Astrocyte of the cerebellum (primary cell): ENCODE measurements around the gene MAP4K5.
A peak's percentile ranks its signal among the peaks of the same experiment; 100 is the strongest.

Experiments used
- DNase-seq: peaks from one replicate; pipeline ENCODE4 v3.0.0-alpha.2; 2011; ENCODE audit warnings: low read depth
- H3K4me3 ChIP-seq: 2 replicates; pipeline ENCODE4 v1.5.1; 2011; ENCODE audit warnings: mild to moderate bottlenecking, low read depth, low read length, moderate library complexity
- in situ Hi-C: cut with HindIII; loops from 2 replicates; pipeline ENCODE4 v1.10.0; 2017; ENCODE audit warnings: low sequenced_read_pairs
- TF ChIP-seq, protein P1 (sequence below): IDR thresholded peaks from 2 replicates; pipeline ENCODE4 v1.5.1; 2012; ENCODE audit warnings: low read length, low read depth, moderate library complexity, mild to moderate bottlenecking; ENCODE audit errors: missing control alignments

Gene MAP4K5

DNA sequence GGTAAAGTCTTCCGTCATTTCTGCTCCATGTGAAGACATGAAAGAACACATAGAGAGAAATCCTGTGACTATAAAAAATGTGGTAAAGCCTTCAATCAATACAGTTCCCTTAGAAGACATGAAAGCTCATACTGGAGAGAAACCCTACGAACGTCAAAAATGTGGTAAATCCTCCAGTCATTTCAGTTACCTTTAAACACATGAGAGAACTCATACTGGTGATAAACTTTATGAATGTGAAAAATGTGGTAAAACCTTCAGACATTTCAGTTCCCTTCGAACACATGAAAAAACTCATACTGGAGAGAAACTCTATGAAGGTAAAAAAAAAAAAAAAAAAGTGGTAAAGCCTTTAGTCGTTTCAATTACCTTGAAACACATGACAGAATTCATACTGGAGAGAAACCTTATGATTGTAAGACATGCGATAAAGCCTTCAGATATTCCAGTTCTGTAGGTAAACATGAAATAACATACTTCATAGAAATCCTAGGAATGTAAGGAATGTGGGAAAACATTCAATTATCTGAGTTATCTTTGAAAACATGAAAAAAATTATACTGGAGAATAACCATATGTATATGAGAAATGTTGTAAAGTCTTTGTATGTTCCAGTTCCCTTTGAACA, 60.4 kb downstream of the MAP4K5 start:
- H3K4me3 ChIP-seq = no peak overlapping the region
- TF ChIP-seq, protein P1, sequence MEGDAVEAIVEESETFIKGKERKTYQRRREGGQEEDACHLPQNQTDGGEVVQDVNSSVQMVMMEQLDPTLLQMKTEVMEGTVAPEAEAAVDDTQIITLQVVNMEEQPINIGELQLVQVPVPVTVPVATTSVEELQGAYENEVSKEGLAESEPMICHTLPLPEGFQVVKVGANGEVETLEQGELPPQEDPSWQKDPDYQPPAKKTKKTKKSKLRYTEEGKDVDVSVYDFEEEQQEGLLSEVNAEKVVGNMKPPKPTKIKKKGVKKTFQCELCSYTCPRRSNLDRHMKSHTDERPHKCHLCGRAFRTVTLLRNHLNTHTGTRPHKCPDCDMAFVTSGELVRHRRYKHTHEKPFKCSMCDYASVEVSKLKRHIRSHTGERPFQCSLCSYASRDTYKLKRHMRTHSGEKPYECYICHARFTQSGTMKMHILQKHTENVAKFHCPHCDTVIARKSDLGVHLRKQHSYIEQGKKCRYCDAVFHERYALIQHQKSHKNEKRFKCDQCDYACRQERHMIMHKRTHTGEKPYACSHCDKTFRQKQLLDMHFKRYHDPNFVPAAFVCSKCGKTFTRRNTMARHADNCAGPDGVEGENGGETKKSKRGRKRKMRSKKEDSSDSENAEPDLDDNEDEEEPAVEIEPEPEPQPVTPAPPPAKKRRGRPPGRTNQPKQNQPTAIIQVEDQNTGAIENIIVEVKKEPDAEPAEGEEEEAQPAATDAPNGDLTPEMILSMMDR = no peak
- in situ Hi-C loops = no loop called here
- DNase-seq = no peak

DNA sequence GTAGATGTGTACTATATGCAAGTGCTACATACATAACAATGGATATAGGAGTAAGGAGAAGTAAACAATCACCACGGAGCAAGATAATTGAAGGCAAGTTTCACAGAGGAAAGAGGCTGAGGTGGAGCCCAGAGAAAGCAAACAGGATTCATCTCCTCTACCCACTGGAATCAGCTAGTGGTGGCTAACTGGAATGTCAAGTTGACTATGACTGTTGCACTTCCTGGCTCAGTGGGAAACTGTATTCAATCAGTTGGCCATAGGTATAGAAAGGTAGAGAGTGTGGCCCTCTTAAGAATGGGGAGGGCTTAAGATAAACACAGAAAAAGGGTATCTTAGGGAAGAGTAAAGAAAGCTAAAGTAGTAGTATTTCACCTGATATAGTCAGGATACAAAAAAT, 62.4 kb downstream of the MAP4K5 start:
- H3K4me3 ChIP-seq = no peak overlapping the region
- in situ Hi-C loops = no loop called here
- TF ChIP-seq, protein P1 = no peak
- no peak for DNase-seq

DNA sequence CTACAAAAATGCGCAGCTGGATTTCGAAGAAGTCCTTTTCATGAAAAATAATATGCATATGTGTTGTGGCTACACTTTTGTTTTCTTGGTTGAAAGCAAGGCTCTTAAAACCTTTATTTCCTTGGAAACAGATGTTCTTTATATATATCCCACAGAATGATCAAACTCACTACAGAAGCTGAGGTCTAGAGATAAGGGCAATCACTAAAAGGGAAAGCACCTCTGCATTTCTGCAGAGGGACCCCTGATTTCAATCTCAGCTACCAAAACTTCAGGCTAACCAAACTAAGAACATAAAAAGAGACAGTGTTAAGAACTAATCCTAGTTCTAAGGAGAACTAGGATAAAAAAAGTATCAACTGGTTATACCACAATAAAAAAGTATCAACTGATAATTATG, 70.3 kb downstream of the MAP4K5 start:
- no peak for DNase-seq
- in situ Hi-C loops = no loop called here
- no peak overlapping the region for H3K4me3 ChIP-seq
- TF ChIP-seq, protein P1 = no peak

DNA sequence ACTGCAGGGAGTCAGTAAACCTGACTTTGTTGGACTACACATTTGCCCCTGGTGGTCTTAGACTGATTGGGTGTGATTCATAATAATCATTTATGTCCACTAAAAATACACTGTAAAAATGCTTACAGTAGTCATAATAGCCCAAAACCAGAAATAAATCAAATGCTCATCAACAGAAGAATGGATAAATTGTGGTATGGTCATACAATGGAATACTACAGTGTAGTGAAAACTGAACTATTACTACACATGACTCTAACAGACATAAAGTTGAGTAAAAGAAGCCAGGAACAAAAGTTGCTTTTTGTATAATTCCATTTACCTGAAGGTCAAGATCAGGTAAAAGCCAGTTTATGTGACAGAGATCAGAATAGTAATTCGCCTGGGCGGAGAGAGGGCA, 78.5 kb downstream of the MAP4K5 start:
- in situ Hi-C loops = no loop called here
- TF ChIP-seq, protein P1 = no peak
- DNase-seq = no peak
- H3K4me3 ChIP-seq = no peak overlapping the region

DNA sequence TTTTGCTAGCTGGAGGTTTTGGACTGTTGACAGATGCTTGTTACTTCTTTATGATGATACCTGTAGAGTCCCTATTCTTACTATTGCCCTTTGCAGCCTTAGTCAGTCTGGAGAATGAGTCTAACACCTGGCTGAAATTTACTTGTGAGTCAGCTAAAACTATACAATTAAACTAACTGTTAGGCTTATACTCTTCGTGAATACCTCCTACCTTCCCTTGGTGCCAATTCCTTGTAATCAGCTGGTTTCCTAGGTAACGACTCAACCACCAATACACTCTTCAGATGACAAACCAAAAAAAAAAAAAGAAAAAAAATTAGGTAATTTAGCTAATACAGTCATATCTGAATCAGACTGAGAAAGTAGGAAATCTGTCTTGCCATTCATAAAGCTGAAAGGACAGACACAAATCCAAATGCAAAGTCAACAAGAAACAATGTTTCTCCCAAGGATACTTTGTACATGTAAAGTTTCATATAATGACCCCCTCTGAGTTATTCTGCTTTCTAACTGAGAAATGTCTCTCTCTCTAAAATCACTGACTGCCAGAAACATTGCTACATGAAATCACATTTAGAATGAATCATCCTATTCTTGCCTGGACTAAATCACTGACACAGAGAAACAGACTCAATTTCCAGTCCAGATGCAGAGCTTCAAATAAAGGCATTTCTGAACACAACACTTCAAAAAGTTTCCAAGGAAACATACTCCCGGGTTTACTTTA, 79.2 kb downstream of the MAP4K5 start:
- in situ Hi-C loops = no loop called here
- DNase-seq = peak; percentile 47
- TF ChIP-seq, protein P1 = no peak
- no peak overlapping the region for H3K4me3 ChIP-seq

DNA sequence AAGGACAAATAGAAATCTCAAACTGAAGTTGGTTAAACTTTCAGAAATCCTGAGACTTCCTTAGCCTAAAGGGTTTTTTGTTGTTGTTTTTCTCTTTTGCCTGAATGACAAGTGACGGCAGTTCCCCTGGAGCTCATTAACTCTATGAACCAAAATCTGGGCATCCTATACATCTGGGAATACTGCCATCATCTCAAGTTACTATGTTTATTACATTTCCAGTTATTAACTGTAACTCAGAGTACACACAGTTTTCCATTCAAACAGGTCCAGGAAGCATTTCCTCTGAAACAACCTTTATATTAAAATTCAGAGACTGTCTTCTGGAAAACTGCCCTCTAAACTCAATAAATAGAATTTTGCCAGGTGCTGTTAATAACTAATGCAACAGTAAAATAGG, 80.1 kb downstream of the MAP4K5 start:
- TF ChIP-seq, protein P1 = no peak
- peak; percentile 16 for DNase-seq
- in situ Hi-C loops = no loop called here
- no peak overlapping the region for H3K4me3 ChIP-seq
